Activated CD8-positive, alpha-beta memory T cell treated with anti-CD3 and anti-CD28 coated beads for 1 hour (primary cell): ENCODE measurements around the gene ZNF765.
"Not testable (repeated sequence)": the region's sequence is repeated elsewhere in the genome, so short reads cannot be mapped to it uniquely, and the experiment has no call there.

Experiments
- DNase-seq, 2 donors: peaks; one replicate each; pipeline ENCODE4 v3.0.0-alpha.2; 2020; ENCODE audit warnings: low read depth in 1 of 2; ENCODE audit errors: extremely low read depth in 1 of 2

ZNF765 gene

DNA sequence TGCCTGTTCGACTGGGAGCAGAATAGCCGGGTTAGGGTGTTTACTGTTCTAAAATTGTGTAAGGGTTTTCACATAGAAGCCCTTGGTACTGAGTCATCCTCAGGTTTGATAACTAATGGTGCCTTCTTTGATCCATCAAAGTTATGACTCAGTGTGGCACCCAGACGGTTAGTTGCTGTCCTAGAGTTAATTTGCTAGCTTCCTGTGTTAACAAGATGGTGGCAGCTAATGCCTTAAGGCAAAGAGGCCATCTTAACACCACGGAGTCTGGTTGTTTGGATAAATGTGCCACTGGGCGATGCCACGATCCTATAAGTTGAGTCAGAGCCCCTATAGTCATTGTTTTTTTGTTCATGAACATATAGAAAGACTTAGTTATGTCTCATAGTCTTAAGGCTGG is 80.5 kb downstream of the ZNF765 start:
- DNase-seq = not testable (repeated sequence)
